Upper lobe of left lung (tissue), 4 donors: ENCODE data around the gene SPRED3.

Experiments used
- EP300 ChIP-seq, 4 donors: sonication (generic); formaldehyde crosslinking; IDR thresholded peaks; one replicate each; pipeline ENCODE4 v1.5.1; 2017; ENCODE audit warnings: antibody characterized with exemption in 4 of 4, control low read depth in 2 of 4
- TF ChIP-seq, protein P1 (sequence below), 6 experiments: fragments of 450-650 bp in 4 of 6; fragments of 200-600 bp in 2 of 6; sonication (generic) in 2 of 6; IDR thresholded peaks; one replicate each; pipeline ENCODE4 v1.5.1; 2016 to 2019; ENCODE audit warnings: antibody characterized with exemption in 6 of 6

DNA sequence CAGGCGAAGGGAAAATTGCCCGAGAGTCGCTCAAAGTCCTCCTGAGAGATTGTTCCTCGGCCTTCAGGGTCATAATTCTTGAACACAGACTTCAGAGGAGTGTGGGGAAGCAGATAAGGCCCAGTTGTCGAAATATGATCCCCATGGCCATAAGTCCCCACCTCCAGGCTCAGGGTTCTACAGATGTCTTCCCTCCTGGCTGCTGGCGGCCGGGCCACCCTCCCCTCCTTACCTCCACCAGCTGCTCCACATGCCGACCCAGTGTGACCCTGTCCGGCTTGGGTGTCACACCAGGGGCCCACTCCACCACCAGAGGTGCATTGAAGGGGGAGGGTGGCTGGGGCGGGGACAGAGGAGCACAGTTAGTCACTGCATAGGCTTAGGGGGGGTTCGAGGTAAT, 24.5 kb downstream of the SPRED3 start:
- TF ChIP-seq, protein P1, sequence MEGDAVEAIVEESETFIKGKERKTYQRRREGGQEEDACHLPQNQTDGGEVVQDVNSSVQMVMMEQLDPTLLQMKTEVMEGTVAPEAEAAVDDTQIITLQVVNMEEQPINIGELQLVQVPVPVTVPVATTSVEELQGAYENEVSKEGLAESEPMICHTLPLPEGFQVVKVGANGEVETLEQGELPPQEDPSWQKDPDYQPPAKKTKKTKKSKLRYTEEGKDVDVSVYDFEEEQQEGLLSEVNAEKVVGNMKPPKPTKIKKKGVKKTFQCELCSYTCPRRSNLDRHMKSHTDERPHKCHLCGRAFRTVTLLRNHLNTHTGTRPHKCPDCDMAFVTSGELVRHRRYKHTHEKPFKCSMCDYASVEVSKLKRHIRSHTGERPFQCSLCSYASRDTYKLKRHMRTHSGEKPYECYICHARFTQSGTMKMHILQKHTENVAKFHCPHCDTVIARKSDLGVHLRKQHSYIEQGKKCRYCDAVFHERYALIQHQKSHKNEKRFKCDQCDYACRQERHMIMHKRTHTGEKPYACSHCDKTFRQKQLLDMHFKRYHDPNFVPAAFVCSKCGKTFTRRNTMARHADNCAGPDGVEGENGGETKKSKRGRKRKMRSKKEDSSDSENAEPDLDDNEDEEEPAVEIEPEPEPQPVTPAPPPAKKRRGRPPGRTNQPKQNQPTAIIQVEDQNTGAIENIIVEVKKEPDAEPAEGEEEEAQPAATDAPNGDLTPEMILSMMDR (IDR thresholded peaks at IDR 0.05), result no peak
- TF ChIP-seq EP300 (IDR thresholded peaks at IDR 0.05), result no peak
